WTC11 (cell line): ENCODE measurements around the gene GRK3. TPM values are rescaled to one million over a fixed set of nuclear protein-coding genes. Genes with fewer than 3 reads are reported as not detected.

Source experiments
- ATAC-seq: fragments of 200-7000 bp; cut with Tn5 transposase; 2 replicates; pipeline ENCODE4 v1.10.0; 2021; ENCODE audit warnings: mild to moderate bottlenecking, moderate library complexity
- CTCF ChIA-PET: fragments of 300-600 bp; sonication (Branson Sonifier 250); formaldehyde crosslinking; loops from one replicate; lab custom pipeline; 2021; ENCODE audit warnings: antibody characterized with exemption; lab: Charles Lee
- POLR2A ChIA-PET: fragments of 350-600 bp; sonication (Branson Sonifier 250); formaldehyde crosslinking; loops from one replicate; lab custom pipeline; 2021; ENCODE audit warnings: antibody characterized with exemption; lab: Charles Lee
- DNase-seq: peaks from one replicate; pipeline ENCODE4 v3.0.0; 2021; ENCODE audit warnings: low spot score
- H3K27ac Mint-ChIP-seq: 2 replicates; pipeline ENCODE4 v1.8.0; 2021; ENCODE audit warnings: mixed read lengths
- H3K27me3 Mint-ChIP-seq: 2 replicates; pipeline ENCODE4 v1.8.0; 2021; ENCODE audit warnings: low read depth, mild to moderate bottlenecking, moderate library complexity, mixed read lengths
- H3K36me3 Mint-ChIP-seq: 2 replicates; pipeline ENCODE4 v1.8.0; 2021; ENCODE audit warnings: mixed read lengths
- H3K4me1 Mint-ChIP-seq: 2 replicates; pipeline ENCODE4 v1.8.0; 2022; ENCODE audit warnings: mixed read lengths
- H3K4me3 Mint-ChIP-seq: 2 replicates; pipeline ENCODE4 v1.8.0; 2021; ENCODE audit warnings: mild to moderate bottlenecking, moderate library complexity, mixed read lengths
- H3K9me3 Mint-ChIP-seq: 2 replicates; pipeline ENCODE4 v1.8.0; 2021; ENCODE audit warnings: mixed read lengths
- ATF6 ChIP-seq: sonication (generic); formaldehyde crosslinking; IDR thresholded peaks from 2 replicates; pipeline ENCODE4 v1.8.1; 2023; ENCODE audit warnings: mild to moderate bottlenecking, missing genetic modification reagents
- CBFB ChIP-seq: sonication (generic); formaldehyde crosslinking; IDR thresholded peaks from 2 replicates; pipeline ENCODE4 v1.8.1; 2022; ENCODE audit warnings: mild to moderate bottlenecking, low read depth, missing genetic modification reagents
- CREB1 ChIP-seq: sonication (generic); formaldehyde crosslinking; IDR thresholded peaks from 2 replicates; pipeline ENCODE4 v1.8.0; 2023; ENCODE audit warnings: mild to moderate bottlenecking, missing genetic modification reagents
- E2F4 ChIP-seq: sonication (generic); formaldehyde crosslinking; IDR thresholded peaks from 2 replicates; pipeline ENCODE4 v1.8.1; 2022; ENCODE audit warnings: low read depth, mild to moderate bottlenecking, moderate library complexity, missing genetic modification reagents, borderline replicate concordance
- ERG ChIP-seq: fragments of 250-450 bp; sonication (Bioruptor Pico); IDR thresholded peaks from 2 replicates; pipeline ENCODE4 v1.8.0; 2021; ENCODE audit warnings: mild to moderate bottlenecking
- ESRRA ChIP-seq: sonication (generic); formaldehyde crosslinking; IDR thresholded peaks from 2 replicates; pipeline ENCODE4 v1.8.1; 2022; ENCODE audit warnings: mild to moderate bottlenecking, missing genetic modification reagents, borderline replicate concordance
- ETV6 ChIP-seq: sonication (generic); formaldehyde crosslinking; IDR thresholded peaks from 2 replicates; pipeline ENCODE4 v1.8.1; 2022; ENCODE audit warnings: mild to moderate bottlenecking, missing genetic modification reagents
- HMGA2 ChIP-seq: fragments of 250-450 bp; sonication (Bioruptor Pico); IDR thresholded peaks from 2 replicates; pipeline ENCODE4 v1.4.0; 2021; ENCODE audit warnings: mild to moderate bottlenecking, moderate library complexity
- IRF2 ChIP-seq: sonication (generic); formaldehyde crosslinking; IDR thresholded peaks from 2 replicates; pipeline ENCODE4 v1.8.0; 2022; ENCODE audit warnings: low read depth, missing genetic modification reagents, borderline replicate concordance
- JUN ChIP-seq: sonication (generic); formaldehyde crosslinking; IDR thresholded peaks from 2 replicates; pipeline ENCODE4 v1.8.0; 2023; ENCODE audit warnings: mild to moderate bottlenecking, missing genetic modification reagents
- KAT7 ChIP-seq: sonication (generic); formaldehyde crosslinking; IDR thresholded peaks from 2 replicates; pipeline ENCODE4 v1.8.1; 2023; ENCODE audit warnings: missing genetic modification reagents, mild to moderate bottlenecking, borderline replicate concordance
- NFYB ChIP-seq: sonication (generic); formaldehyde crosslinking; conservative IDR thresholded peaks from 2 replicates; pipeline ENCODE4 v1.8.0; 2022; ENCODE audit warnings: low read depth, missing genetic modification reagents
- NR1H2 ChIP-seq: sonication (generic); formaldehyde crosslinking; IDR thresholded peaks from 2 replicates; pipeline ENCODE4 v1.9.0; 2021; ENCODE audit warnings: mild to moderate bottlenecking, moderate library complexity, missing genetic modification reagents
- NR2C2 ChIP-seq: sonication (generic); formaldehyde crosslinking; IDR thresholded peaks from 2 replicates; pipeline ENCODE4 v1.8.0; 2022; ENCODE audit warnings: mild to moderate bottlenecking, missing genetic modification reagents
- SMAD3 ChIP-seq: sonication (generic); formaldehyde crosslinking; IDR thresholded peaks from 2 replicates; pipeline ENCODE4 v1.8.0; 2022; ENCODE audit warnings: missing genetic modification reagents, mild to moderate bottlenecking, borderline replicate concordance
- TCF7 ChIP-seq: sonication (generic); formaldehyde crosslinking; IDR thresholded peaks from 2 replicates; pipeline ENCODE4 v1.8.0; 2022; ENCODE audit warnings: mild to moderate bottlenecking, low read depth, missing genetic modification reagents, moderate library complexity
- TP53 ChIP-seq: sonication (generic); formaldehyde crosslinking; IDR thresholded peaks from 2 replicates; pipeline ENCODE4 v1.8.1; 2023; ENCODE audit warnings: mild to moderate bottlenecking, missing genetic modification reagents
- ZNF219 ChIP-seq: sonication (generic); formaldehyde crosslinking; IDR thresholded peaks from 2 replicates; pipeline ENCODE4 v1.8.0; 2023; ENCODE audit warnings: missing genetic modification reagents, mild to moderate bottlenecking, borderline replicate concordance
- ZNF317 ChIP-seq: sonication (generic); formaldehyde crosslinking; IDR thresholded peaks from 2 replicates; pipeline ENCODE4 v1.8.1; 2023; ENCODE audit warnings: low read depth, mild to moderate bottlenecking, moderate library complexity, missing genetic modification reagents, borderline replicate concordance
- ZNF671 ChIP-seq: fragments of 250-450 bp; sonication (Bioruptor Pico); IDR thresholded peaks from 2 replicates; pipeline ENCODE4 v1.8.0; 2021; ENCODE audit warnings: mild to moderate bottlenecking
- total RNA-seq: library from RNA; stranded (reverse); gene quantifications from 3 replicates; pipeline ENCODE4 v1.2.3, GENCODE V29; 2021
- TF ChIP-seq, protein P1 (sequence below): sonication (generic); formaldehyde crosslinking; IDR thresholded peaks from 2 replicates; pipeline ENCODE4 v1.8.1; 2023; ENCODE audit warnings: mild to moderate bottlenecking, missing genetic modification reagents, moderate library complexity
- TF ChIP-seq, protein P2 (sequence below): sonication (generic); formaldehyde crosslinking; IDR thresholded peaks from 2 replicates; pipeline ENCODE4 v1.8.1; 2022; ENCODE audit warnings: mild to moderate bottlenecking, moderate library complexity, missing genetic modification reagents
- TF ChIP-seq, protein P3 (sequence below): sonication (generic); formaldehyde crosslinking; IDR thresholded peaks from 2 replicates; pipeline ENCODE4 v1.8.0; 2022; ENCODE audit warnings: mild to moderate bottlenecking, missing genetic modification reagents
- TF ChIP-seq, protein P4 (sequence below): fragments of 250-450 bp; sonication (Bioruptor Pico); IDR thresholded peaks from 2 replicates; pipeline ENCODE4 v1.9.0; 2021; ENCODE audit warnings: mild to moderate bottlenecking

Gene GRK3
- total RNA-seq, 1 experiment from 2014 or later: 27.1 TPM

DNA sequence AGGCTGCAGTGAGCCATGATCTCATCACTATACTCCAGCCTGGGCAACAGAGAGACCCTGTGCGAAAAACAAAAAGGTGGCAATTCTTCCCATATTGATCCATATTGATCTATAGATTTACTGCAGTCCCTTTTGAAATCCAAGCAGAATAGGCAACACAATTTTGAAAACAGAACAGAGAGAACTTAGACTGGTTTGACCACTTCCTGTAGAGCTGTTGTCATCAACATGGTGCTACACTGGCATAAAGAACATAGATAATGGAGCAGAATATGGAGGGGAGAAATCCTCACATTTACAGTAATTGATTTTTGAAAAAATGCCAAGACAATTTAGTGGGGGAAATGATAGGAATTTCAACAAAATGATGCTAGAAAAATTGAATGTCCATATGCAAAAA lies 34.1 kb downstream of the GRK3 start:
- ChIA-PET POLR2A (no interaction called here), CTCF (no interaction called here)
- DNase-seq (no peak), ATAC-seq (no peak)
- H3K4me1 Mint-ChIP-seq: peaks cover 16% of the 10 kb centered on the region
- H3K4me3 Mint-ChIP-seq: no peak overlapping the region
- H3K27me3 Mint-ChIP-seq: no peaks in the 10 kb centered on the region
- peaks cover 11% of the 10 kb centered on the region for H3K9me3 Mint-ChIP-seq
- no peak for TF ChIP-seq TP53 (CRISPR knock-in tag)
- TF ChIP-seq, protein P1, sequence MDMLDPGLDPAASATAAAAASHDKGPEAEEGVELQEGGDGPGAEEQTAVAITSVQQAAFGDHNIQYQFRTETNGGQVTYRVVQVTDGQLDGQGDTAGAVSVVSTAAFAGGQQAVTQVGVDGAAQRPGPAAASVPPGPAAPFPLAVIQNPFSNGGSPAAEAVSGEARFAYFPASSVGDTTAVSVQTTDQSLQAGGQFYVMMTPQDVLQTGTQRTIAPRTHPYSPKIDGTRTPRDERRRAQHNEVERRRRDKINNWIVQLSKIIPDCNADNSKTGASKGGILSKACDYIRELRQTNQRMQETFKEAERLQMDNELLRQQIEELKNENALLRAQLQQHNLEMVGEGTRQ (CRISPR knock-in tag): no peak
- no peak for TF ChIP-seq ERG
- TF ChIP-seq TCF7 (CRISPR knock-in tag): no peak
- TF ChIP-seq NR1H2 (CRISPR knock-in tag): no peak
- no peak for TF ChIP-seq E2F4 (CRISPR knock-in tag)
- no peak for TF ChIP-seq KAT7 (CRISPR knock-in tag)
- no peak for TF ChIP-seq ZNF317 (CRISPR knock-in tag)
- no peak for TF ChIP-seq ZNF219 (CRISPR knock-in tag)
- no peak for TF ChIP-seq NR2C2 (CRISPR knock-in tag)
- TF ChIP-seq ETV6: no peak
- no peak for TF ChIP-seq JUN
- TF ChIP-seq, protein P2, sequence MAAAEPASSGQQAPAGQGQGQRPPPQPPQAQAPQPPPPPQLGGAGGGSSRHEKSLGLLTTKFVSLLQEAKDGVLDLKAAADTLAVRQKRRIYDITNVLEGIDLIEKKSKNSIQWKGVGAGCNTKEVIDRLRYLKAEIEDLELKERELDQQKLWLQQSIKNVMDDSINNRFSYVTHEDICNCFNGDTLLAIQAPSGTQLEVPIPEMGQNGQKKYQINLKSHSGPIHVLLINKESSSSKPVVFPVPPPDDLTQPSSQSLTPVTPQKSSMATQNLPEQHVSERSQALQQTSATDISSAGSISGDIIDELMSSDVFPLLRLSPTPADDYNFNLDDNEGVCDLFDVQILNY: no peak
- no peak for TF ChIP-seq CBFB (CRISPR knock-in tag)
- peaks cover 6% of the 10 kb centered on the region for H3K36me3 Mint-ChIP-seq
- no peak overlapping the region for H3K27ac Mint-ChIP-seq

GRCh38 chr22:25602445-25602844 lies 38.0 kb downstream of the GRK3 start:
- Mint-ChIP-seq H3K27ac (no peak overlapping the region), H3K4me3 (no peak overlapping the region), H3K36me3 (no peaks in the 10 kb centered on the region), H3K27me3 (no peaks in the 10 kb centered on the region), H3K4me1 (peaks cover 20% of the 10 kb centered on the region), H3K9me3 (0 out of 2 replicates have a peak, but pooled peaks cover 4% of the 10 kb centered on the region)
- ATAC-seq (no peak), DNase-seq (no peak)
- ChIA-PET CTCF (no interaction called here), POLR2A (no interaction called here)
- TF ChIP-seq, protein P3, sequence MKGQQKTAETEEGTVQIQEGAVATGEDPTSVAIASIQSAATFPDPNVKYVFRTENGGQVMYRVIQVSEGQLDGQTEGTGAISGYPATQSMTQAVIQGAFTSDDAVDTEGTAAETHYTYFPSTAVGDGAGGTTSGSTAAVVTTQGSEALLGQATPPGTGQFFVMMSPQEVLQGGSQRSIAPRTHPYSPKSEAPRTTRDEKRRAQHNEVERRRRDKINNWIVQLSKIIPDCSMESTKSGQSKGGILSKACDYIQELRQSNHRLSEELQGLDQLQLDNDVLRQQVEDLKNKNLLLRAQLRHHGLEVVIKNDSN (CRISPR knock-in tag): no peak
- TF ChIP-seq, protein P4, sequence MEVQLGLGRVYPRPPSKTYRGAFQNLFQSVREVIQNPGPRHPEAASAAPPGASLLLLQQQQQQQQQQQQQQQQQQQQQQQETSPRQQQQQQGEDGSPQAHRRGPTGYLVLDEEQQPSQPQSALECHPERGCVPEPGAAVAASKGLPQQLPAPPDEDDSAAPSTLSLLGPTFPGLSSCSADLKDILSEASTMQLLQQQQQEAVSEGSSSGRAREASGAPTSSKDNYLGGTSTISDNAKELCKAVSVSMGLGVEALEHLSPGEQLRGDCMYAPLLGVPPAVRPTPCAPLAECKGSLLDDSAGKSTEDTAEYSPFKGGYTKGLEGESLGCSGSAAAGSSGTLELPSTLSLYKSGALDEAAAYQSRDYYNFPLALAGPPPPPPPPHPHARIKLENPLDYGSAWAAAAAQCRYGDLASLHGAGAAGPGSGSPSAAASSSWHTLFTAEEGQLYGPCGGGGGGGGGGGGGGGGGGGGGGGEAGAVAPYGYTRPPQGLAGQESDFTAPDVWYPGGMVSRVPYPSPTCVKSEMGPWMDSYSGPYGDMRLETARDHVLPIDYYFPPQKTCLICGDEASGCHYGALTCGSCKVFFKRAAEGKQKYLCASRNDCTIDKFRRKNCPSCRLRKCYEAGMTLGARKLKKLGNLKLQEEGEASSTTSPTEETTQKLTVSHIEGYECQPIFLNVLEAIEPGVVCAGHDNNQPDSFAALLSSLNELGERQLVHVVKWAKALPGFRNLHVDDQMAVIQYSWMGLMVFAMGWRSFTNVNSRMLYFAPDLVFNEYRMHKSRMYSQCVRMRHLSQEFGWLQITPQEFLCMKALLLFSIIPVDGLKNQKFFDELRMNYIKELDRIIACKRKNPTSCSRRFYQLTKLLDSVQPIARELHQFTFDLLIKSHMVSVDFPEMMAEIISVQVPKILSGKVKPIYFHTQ (CRISPR knock-in tag): no peak
- TF ChIP-seq TP53 (CRISPR knock-in tag) (no peak), IRF2 (no peak), CREB1 (CRISPR knock-in tag) (no peak), ATF6 (CRISPR knock-in tag) (no peak), ZNF671 (CRISPR knock-in tag) (no peak), ESRRA (CRISPR knock-in tag) (no peak), HMGA2 (CRISPR knock-in tag) (no peak), NFYB (CRISPR knock-in tag) (no peak), SMAD3 (CRISPR knock-in tag) (no peak), TCF7 (CRISPR knock-in tag) (no peak)
